COLO668 (cell line): ENCODE data around the gene ENDOV.

Experiments used
- DNase-seq: peaks from one replicate; lab custom pipeline; 2025; ENCODE audit not compliant: unreplicated experiment; lab: John Stamatoyannopoulos, UW

Gene ENDOV

GRCh38 chr17:80430446-80431245, 15.7 kb downstream of the ENDOV start:
- no peak for DNase-seq

GRCh38 chr17:80431246-80432195, 16.6 kb downstream of the ENDOV start:
- DNase-seq = no peak

GRCh38 chr17:80432350-80432955, 17.5 kb downstream of the ENDOV start:
- DNase-seq = no peak

- no peak for DNase-seq
Observed at GRCh38 chr17:80432961-80433550, 18.1 kb downstream of the ENDOV start.

DNA sequence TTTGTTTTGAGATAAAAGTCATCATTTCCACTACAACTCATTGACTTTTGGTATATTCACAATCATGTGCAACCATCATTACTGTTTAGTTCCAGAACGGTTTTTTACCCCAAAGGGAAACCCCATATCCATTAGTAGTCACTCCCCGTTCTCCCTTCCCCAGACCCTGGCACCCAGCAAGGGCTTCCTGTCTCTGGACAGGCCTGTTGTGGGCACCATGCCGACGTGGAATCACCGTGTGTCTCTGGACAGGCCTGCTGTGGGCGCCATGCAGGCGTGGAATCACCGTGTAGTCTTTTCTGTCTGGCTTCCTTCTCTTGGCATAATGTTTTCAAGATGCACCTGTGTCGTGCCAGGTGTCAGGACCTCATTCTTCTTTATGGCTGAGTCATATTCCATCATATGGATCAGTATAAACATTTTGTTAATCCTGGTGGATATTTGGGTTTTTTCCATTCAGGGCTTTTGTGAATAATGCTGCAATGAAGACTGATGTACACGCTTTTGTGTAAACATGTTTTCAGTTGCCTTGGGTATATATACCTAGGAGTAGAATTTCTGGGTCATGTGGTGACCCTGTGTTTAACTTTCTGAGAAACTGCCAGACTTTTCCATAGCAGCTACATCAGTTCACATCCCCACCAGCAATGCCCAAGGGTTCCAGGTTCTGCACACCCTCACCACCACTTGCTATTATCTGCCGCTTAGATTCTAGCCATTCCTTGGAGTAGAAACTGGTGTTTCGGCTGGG, 19.1 kb downstream of the ENDOV start:
- no peak for DNase-seq

DNA sequence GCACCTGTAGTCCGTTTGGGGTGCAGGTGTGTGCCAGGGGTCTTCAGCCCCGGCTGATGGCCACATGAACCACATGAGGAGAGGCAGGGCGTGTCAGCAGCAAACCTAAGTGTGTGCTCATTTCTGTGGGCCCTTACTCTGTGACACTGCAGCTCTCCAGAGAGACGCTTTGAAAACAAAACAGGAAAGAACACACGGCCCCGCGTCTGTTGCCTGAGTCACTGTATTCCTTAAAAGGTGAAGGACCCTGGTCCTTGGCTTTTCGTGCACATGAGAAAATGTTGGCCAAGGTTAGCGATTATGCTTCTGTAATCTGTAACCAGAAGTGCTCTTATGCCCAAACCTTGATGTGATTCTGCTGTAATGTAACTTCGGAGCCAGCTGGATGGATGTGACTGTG, 22.6 kb downstream of the ENDOV start:
- DNase-seq = no peak

GRCh38 chr17:80438806-80439205, 23.8 kb downstream of the ENDOV start:
- no peak for DNase-seq

DNA sequence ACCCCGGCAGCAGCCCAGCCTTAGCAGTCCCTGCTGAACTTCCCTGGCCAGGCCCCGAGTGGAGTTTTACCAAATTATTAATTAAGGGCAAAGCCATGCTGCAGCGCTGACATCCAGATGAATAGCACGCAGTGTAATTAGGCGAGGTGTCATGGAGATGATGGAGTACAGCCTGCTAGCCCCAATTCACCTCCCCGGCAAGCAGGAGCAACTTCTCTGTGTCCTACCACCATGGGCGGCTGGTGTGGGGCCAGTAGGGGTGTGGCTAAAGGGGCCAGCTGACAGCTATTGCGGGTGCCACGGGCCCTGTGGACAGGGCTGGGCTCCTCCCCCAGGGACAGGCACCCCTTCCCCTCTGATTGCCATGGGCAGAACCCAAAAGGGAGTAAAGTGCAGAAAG, 24.5 kb downstream of the ENDOV start:
- no peak for DNase-seq

GRCh38 chr17:80441133-80441578, 26.2 kb downstream of the ENDOV start:
- DNase-seq = no peak

- no peak for DNase-seq
Observed at GRCh38 chr17:80441598-80442322, 26.8 kb downstream of the ENDOV start.

GRCh38 chr17:80442323-80442659, 27.3 kb downstream of the ENDOV start:
- no peak for DNase-seq

GRCh38 chr17:80442764-80443163, 27.8 kb downstream of the ENDOV start:
- no peak for DNase-seq

GRCh38 chr17:80443498-80443897, 28.5 kb downstream of the ENDOV start:
- DNase-seq = no peak

DNA sequence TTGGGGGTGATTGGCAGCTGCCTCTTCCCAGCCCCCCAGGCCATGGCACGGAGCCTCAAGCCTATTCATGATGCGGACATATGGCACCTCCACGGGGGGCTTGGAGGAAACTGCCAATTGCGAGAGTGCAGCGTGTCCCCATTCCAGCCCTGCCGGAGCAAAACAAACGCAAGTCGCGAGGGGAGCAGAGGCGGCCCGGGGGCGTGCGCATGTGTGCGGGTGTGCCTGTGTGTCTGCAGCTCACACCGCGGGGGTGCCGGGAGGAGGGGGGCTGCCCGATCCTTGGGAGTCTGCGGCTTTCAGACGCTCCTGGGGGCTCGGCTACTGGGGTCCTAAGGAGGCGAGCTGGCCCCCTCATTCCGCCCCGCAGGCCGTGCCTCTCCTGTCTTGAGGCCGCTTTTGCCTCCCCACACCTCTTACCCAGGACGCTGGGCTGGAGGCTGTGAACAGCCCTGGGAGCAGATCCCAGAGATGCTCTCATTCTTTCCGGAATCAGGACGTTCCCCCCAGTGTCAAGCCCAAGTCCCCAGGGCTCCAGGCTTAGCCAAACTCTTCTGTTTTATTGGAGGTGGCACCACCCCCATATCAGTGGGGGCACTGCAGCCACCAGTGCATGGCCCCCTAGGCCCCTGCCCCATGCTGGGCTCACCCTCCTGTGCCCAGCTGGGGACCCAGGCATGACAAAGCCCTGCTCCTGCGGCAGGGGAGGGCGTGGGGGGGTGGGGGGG, 29.1 kb downstream of the ENDOV start:
- no peak for DNase-seq

DNA sequence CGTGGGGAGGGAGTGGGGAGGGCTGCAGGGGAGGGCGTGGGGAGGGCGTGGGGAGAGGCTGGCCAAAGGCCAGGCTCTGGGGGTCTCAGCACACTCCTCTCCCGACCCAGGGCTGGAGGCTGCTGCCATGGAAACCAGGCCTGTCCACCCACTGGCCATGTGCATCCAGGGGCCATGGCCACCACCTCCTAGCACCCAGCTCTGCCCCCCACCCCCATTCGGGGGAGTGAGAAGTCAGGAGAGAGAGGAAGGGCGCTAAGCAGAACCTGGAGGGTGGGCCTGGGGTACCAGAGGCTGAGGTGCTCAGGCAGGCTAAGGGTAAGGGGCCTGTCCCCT, 29.6 kb downstream of the ENDOV start:
- no peak for DNase-seq

DNA sequence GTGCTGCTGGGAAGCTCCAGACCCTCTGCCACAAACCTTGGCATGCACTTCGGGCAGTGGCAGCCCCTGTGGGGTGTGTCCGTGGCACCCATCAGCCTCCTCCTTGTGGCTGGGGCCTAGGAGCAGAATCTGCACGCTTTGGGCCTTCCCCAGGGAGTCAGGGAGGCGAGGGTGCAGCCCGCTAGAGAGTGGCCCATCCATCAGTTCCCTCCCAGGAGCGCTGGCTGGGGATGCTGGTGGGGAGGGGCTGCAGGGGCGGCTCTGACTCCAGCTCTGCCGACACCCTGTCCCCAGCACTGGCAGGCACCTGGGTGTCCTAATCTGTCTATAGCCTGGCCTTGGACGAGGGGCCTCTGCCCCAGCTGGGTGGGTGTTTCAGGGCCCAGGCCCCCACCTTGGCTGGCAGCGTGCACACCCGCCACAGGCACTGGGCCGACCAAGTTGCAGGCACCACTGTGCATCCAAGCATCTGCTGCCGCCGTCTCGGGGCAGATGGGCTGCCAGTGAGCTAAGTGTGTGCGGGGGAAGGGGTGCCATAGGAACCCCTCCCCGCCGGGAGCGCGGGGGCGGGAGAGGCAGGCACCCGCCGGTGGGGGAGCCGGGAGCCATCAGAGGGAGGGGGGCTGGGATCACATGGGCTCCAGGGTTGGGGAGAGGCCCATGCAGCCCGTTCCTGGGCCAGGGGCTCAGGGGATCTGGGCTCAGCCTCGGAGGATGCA, 30.2 kb downstream of the ENDOV start:
- no peak for DNase-seq

- DNase-seq = no peak
Observed at GRCh38 chr17:80445726-80446110, 30.8 kb downstream of the ENDOV start.

GRCh38 chr17:80446645-80447405, 31.9 kb downstream of the ENDOV start:
- peak; percentile 5 for DNase-seq
